Calu3 (cell line): ENCODE measurements around the gene ACAP3. TPM values are rescaled to one million over a fixed set of nuclear protein-coding genes. Genes with fewer than 3 reads are reported as not detected.

Source experiments
- BruUV-seq: library from RNA; stranded (reverse); fragments of 400-500 nt; replicated peaks from 2 replicates; lab custom pipeline; 2021; lab: Mats Ljungman, UMichigan
- CTCF ChIA-PET: fragments of 300-600 bp; sonication (Branson Sonifier 250); formaldehyde crosslinking; loops from one replicate; lab custom pipeline; 2022; ENCODE audit warnings: antibody characterized with exemption; lab: Charles Lee
- DNase-seq: peaks from one replicate; pipeline ENCODE4 v3.0.0; 2022
- H3K27ac Mint-ChIP-seq: one replicate; pipeline ENCODE4 v1.8.0; 2022; ENCODE audit warnings: mixed read lengths; ENCODE audit not compliant: unreplicated experiment
- H3K27me3 Mint-ChIP-seq: one replicate; pipeline ENCODE4 v1.8.0; 2022; ENCODE audit warnings: mixed read lengths; ENCODE audit not compliant: unreplicated experiment
- H3K36me3 Mint-ChIP-seq: one replicate; pipeline ENCODE4 v1.8.0; 2022; ENCODE audit warnings: mild to moderate bottlenecking, moderate library complexity, mixed read lengths; ENCODE audit not compliant: insufficient read depth, unreplicated experiment
- H3K4me1 Mint-ChIP-seq: one replicate; pipeline ENCODE4 v1.8.0; 2022; ENCODE audit warnings: mild to moderate bottlenecking, low read depth, mixed read lengths; ENCODE audit not compliant: unreplicated experiment
- H3K4me3 Mint-ChIP-seq: one replicate; pipeline ENCODE4 v1.8.0; 2022; ENCODE audit warnings: mild to moderate bottlenecking, low read depth, moderate library complexity, mixed read lengths; ENCODE audit not compliant: unreplicated experiment
- H3K9me3 Mint-ChIP-seq: one replicate; pipeline ENCODE4 v1.8.0; 2022; ENCODE audit warnings: low read depth, mixed read lengths; ENCODE audit not compliant: unreplicated experiment
- intact Hi-C: fragments of 100-400 bp; cut with micrococcal nuclease; formaldehyde crosslinking; loops from one replicate; pipeline ENCODE4 v1.10.0; 2022; ENCODE audit not compliant: unreplicated experiment
- total RNA-seq: library from RNA; stranded (reverse); gene quantifications from 2 replicates; pipeline ENCODE4 v1.2.3, GENCODE V29; 2022
- TF ChIP-seq, protein P1 (sequence below): fragments of 200-600 bp; IDR thresholded peaks from one replicate; pipeline ENCODE4 v1.8.0; 2022; ENCODE audit warnings: antibody characterized with exemption; ENCODE audit not compliant: unreplicated experiment

Gene ACAP3
- total RNA-seq, 1 experiment from 2014 or later: 41.1 TPM

GRCh38 chr1:1280782-1281481 is 26.8 kb downstream of the ACAP3 start:
- peaks cover 10% of the 10 kb centered on the region for H3K4me1 Mint-ChIP-seq
- no peak overlapping the region for H3K27ac Mint-ChIP-seq
- H3K4me3 Mint-ChIP-seq: no peak overlapping the region
- no peaks in the 10 kb centered on the region for H3K9me3 Mint-ChIP-seq
- TF ChIP-seq, protein P1, sequence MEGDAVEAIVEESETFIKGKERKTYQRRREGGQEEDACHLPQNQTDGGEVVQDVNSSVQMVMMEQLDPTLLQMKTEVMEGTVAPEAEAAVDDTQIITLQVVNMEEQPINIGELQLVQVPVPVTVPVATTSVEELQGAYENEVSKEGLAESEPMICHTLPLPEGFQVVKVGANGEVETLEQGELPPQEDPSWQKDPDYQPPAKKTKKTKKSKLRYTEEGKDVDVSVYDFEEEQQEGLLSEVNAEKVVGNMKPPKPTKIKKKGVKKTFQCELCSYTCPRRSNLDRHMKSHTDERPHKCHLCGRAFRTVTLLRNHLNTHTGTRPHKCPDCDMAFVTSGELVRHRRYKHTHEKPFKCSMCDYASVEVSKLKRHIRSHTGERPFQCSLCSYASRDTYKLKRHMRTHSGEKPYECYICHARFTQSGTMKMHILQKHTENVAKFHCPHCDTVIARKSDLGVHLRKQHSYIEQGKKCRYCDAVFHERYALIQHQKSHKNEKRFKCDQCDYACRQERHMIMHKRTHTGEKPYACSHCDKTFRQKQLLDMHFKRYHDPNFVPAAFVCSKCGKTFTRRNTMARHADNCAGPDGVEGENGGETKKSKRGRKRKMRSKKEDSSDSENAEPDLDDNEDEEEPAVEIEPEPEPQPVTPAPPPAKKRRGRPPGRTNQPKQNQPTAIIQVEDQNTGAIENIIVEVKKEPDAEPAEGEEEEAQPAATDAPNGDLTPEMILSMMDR: no peak
- CTCF ChIA-PET: interaction anchor here (1.0 kb wide), 1 partner anchor 9 kb away, joined by 4 read pairs; no protein-coding TSS in a partner anchor
- no peaks in the 10 kb centered on the region for H3K27me3 Mint-ChIP-seq
- no TSS peak for BruUV-seq
- peaks cover 6% of the 10 kb centered on the region for H3K36me3 Mint-ChIP-seq
- no peak for DNase-seq
- intact Hi-C loops: no loop called here

GRCh38 chr1:1279028-1279427 is 28.7 kb downstream of the ACAP3 start:
- intact Hi-C loops: no loop called here
- Mint-ChIP-seq H3K4me1 (peaks cover 10% of the 10 kb centered on the region), H3K9me3 (no peaks in the 10 kb centered on the region), H3K4me3 (no peak overlapping the region), H3K27me3 (no peaks in the 10 kb centered on the region), H3K27ac (no peak overlapping the region), H3K36me3 (peaks cover 5% of the 10 kb centered on the region)
- no peak for DNase-seq
- CTCF ChIA-PET: interaction anchor here (0.7 kb wide), 1 partner anchor 48 kb away, joined by 3 read pairs; no protein-coding TSS in a partner anchor
- TF ChIP-seq, protein P1: no peak
- no TSS peak for BruUV-seq

GRCh38 chr1:1278620-1279019 is 29.1 kb downstream of the ACAP3 start:
- no peak overlapping the region for H3K4me3 Mint-ChIP-seq
- intact Hi-C loops: no loop called here
- no peaks in the 10 kb centered on the region for H3K27me3 Mint-ChIP-seq
- H3K9me3 Mint-ChIP-seq: no peaks in the 10 kb centered on the region
- TF ChIP-seq, protein P1: no peak
- no peak for DNase-seq
- H3K4me1 Mint-ChIP-seq: peaks cover 10% of the 10 kb centered on the region
- CTCF ChIA-PET: no interaction called here
- no peak overlapping the region for H3K27ac Mint-ChIP-seq
- H3K36me3 Mint-ChIP-seq: peaks cover under 1% of the 10 kb centered on the region
- BruUV-seq: no TSS peak

- BruUV-seq: no TSS peak
- H3K4me1 Mint-ChIP-seq: peaks cover 5% of the 10 kb centered on the region
- no peak for DNase-seq
- TF ChIP-seq, protein P1: no peak
- H3K9me3 Mint-ChIP-seq: no peaks in the 10 kb centered on the region
- H3K36me3 Mint-ChIP-seq: peaks cover 23% of the 10 kb centered on the region
- CTCF ChIA-PET: no interaction called here
- intact Hi-C loops: no loop called here
- H3K4me3 Mint-ChIP-seq: no peak overlapping the region
- no peak overlapping the region for H3K27ac Mint-ChIP-seq
- no peaks in the 10 kb centered on the region for H3K27me3 Mint-ChIP-seq
Observed at GRCh38 chr1:1275836-1276235, 31.9 kb downstream of the ACAP3 start.
